HepG2 (cell line): ENCODE data around the gene CADPS2. TPM values are rescaled to one million over a fixed set of nuclear protein-coding genes. Genes with fewer than 3 reads are reported as not detected.

ENCODE experiments used
- ATAC-seq: fragments of 200-7000 bp; cut with Tn5 transposase; 3 replicates; pipeline ENCODE4 v1.9.1; 2020; ENCODE audit warnings: mild to moderate bottlenecking, moderate library complexity
- BruUV-seq: library from RNA; stranded (reverse); fragments of 400-500 nt; replicated peaks from 2 replicates; lab custom pipeline; 2021; lab: Mats Ljungman, UMichigan
- CTCF ChIA-PET: fragments of 300-600 bp; formaldehyde crosslinking; extraction: SDS; loops from one replicate; lab custom pipeline; 2021; ENCODE audit warnings: low total read pairs, inconsistent platforms, low intra/inter-chr PET ratio; lab: Yijun Ruan, JAX
- POLR2A ChIA-PET: fragments of 350-600 bp; sonication (Branson Sonifier 250); formaldehyde crosslinking; loops from one replicate; lab custom pipeline; 2020; ENCODE audit warnings: antibody characterized with exemption, inconsistent platforms; lab: Yijun Ruan, JAX
- DNase-seq: peaks from one replicate; pipeline ENCODE4 v3.0.0-alpha.2; 2015; ENCODE audit warnings: low spot score
- FAIRE-seq: peaks from 3 replicates; lab custom pipeline; 2011; peaks lifted over from hg19 to GRCh38; lab: Jason Lieb, UNC
- H2AFZ ChIP-seq: one replicate; pipeline ENCODE4 v1.6.1; 2011; ENCODE audit warnings: low read length, inconsistent platforms
- H3K27ac ChIP-seq: fragments of 300-600 bp; 3 replicates; pipeline ENCODE4 v1.8.0; 2011; ENCODE audit warnings: mixed run types, mild to moderate bottlenecking, mixed read lengths, low read length, inconsistent platforms; ENCODE audit not compliant: insufficient read depth; ENCODE audit errors: extremely low read length
- H3K27me3 ChIP-seq, 2 experiments: fragments of 200-600 bp in 1 of 2; 2 replicates in 1 of 2; 3 replicates in 1 of 2; pipeline versions ENCODE4 v1.6.0 to v1.8.0; 2011; ENCODE audit warnings: low read length in 2 of 2, mild to moderate bottlenecking in 2 of 2, moderate library complexity in 2 of 2, inconsistent platforms in 1 of 2; ENCODE audit not compliant: insufficient read depth in 2 of 2, control insufficient read depth in 1 of 2
- H3K36me3 ChIP-seq, 2 experiments: fragments of 200-600 bp in 1 of 2; replicated peaks in 1 of 2; 2 replicates in 1 of 2; 3 replicates in 1 of 2; pipeline versions ENCODE4 v1.5.1 to v1.8.0; 2011; ENCODE audit warnings: low read length in 2 of 2, inconsistent platforms in 1 of 2; ENCODE audit not compliant: insufficient read depth in 2 of 2, control insufficient read depth in 1 of 2
- H3K4me1 ChIP-seq: 2 replicates; pipeline ENCODE4 v1.5.1; 2012; ENCODE audit warnings: low read length, inconsistent platforms; ENCODE audit not compliant: insufficient read depth
- H3K4me2 ChIP-seq: 2 replicates; pipeline ENCODE4 v1.6.0; 2011; ENCODE audit warnings: low read depth, low read length, inconsistent platforms
- H3K4me3 ChIP-seq, 3 experiments: fragments of 200-600 bp in 1 of 3; sonication (generic), shearing (Covaris generic) in 1 of 3; replicated peaks in 1 of 3; 2 replicates each; pipeline ENCODE4 v1.5.1; 2011 to 2016; ENCODE audit warnings: low read length in 3 of 3, inconsistent platforms in 2 of 3, low read depth in 2 of 3, mild to moderate bottlenecking in 2 of 3, control low read depth in 1 of 3, mixed read lengths in 1 of 3; ENCODE audit not compliant: insufficient read depth in 1 of 3
- H3K79me2 ChIP-seq: one replicate; pipeline ENCODE4 v1.6.1; 2011; ENCODE audit warnings: low read length, inconsistent platforms; ENCODE audit not compliant: insufficient read depth
- H3K9ac ChIP-seq: 2 replicates; pipeline ENCODE4 v1.6.0; 2011; ENCODE audit warnings: mild to moderate bottlenecking, low read depth, low read length, inconsistent platforms; ENCODE audit not compliant: insufficient read depth
- H3K9me3 ChIP-seq: 2 replicates; pipeline ENCODE4 v1.5.1; 2012; ENCODE audit warnings: mild to moderate bottlenecking, low read length
- H4K20me1 ChIP-seq: 2 replicates; pipeline ENCODE4 v1.6.0; 2011; ENCODE audit warnings: inconsistent platforms, mild to moderate bottlenecking, low read length, moderate library complexity; ENCODE audit not compliant: insufficient read depth
- AKNA ChIP-seq: sonication (generic); formaldehyde crosslinking; IDR thresholded peaks from 2 replicates; pipeline ENCODE4 v1.4.0; 2020; ENCODE audit warnings: missing genetic modification reagents, borderline replicate concordance
- CBX1 ChIP-seq: IDR thresholded peaks from one replicate; pipeline ENCODE4 v1.6.1; 2016; ENCODE audit warnings: antibody characterized with exemption, low read depth
- E2F2 ChIP-seq: sonication (generic); formaldehyde crosslinking; IDR thresholded peaks from 2 replicates; pipeline ENCODE4 v1.4.0; 2020; ENCODE audit warnings: missing genetic modification reagents, borderline replicate concordance
- MBNL3 ChIP-seq: fragments of 250-450 bp; sonication (Bioruptor Pico); conservative IDR thresholded peaks from 2 replicates; pipeline ENCODE4 v1.8.0; 2022; ENCODE audit warnings: mild to moderate bottlenecking, inconsistent platforms
- NR3C1 ChIP-seq: sonication (generic); formaldehyde crosslinking; IDR thresholded peaks from 2 replicates; pipeline ENCODE4 v1.4.0; 2020; ENCODE audit warnings: missing genetic modification reagents
- SPEN ChIP-seq: sonication (generic); formaldehyde crosslinking; IDR thresholded peaks from 2 replicates; pipeline ENCODE4 v1.5.1; 2020; ENCODE audit warnings: low read depth, mild to moderate bottlenecking, missing genetic modification reagents
- ZNF136 ChIP-seq: sonication (generic); formaldehyde crosslinking; IDR thresholded peaks from 2 replicates; pipeline ENCODE4 v1.8.1; 2022; ENCODE audit warnings: low read depth, mild to moderate bottlenecking, moderate library complexity, missing genetic modification reagents
- ZNF331 ChIP-seq: sonication (generic); formaldehyde crosslinking; IDR thresholded peaks from 2 replicates; pipeline ENCODE4 v1.4.0; 2020; ENCODE audit warnings: missing genetic modification reagents
- ZNF333 ChIP-seq: sonication (generic); formaldehyde crosslinking; IDR thresholded peaks from 2 replicates; pipeline ENCODE4 v1.4.0; 2020; ENCODE audit warnings: mild to moderate bottlenecking, missing genetic modification reagents, borderline replicate concordance
- ZNF770 ChIP-seq: sonication (generic); formaldehyde crosslinking; IDR thresholded peaks from 2 replicates; pipeline ENCODE4 v1.5.0; 2020; ENCODE audit warnings: mild to moderate bottlenecking, missing genetic modification reagents
- WGBS: methylation state at CpG from one replicate; pipeline ENCODE4 v1.1.6; 2017; ENCODE audit warnings: low lambda C conversion rate; 5-methylcytosine and 5-hydroxymethylcytosine counted together
- in situ Hi-C: cut with HindIII; loops from 2 replicates; pipeline ENCODE4 v1.10.0; 2017; ENCODE audit warnings: low pct_unique_long_range_greater_than_20kb; ENCODE audit not compliant: extremely low pct_ligation_motif_present
- intact Hi-C: fragments of 100-400 bp; cut with micrococcal nuclease; formaldehyde crosslinking; loops from one replicate; pipeline ENCODE4 v1.10.0; 2022; ENCODE audit not compliant: unreplicated experiment
- polyA plus RNA-seq, 8 experiments: library from polyadenylated mRNA; depleted of rRNA in 3 of 8; stranded (reverse) in 7 of 8; unstranded in 1 of 8; fragments of >200 nt; fragmentation: Illumina TruSeq in 4 of 8; extraction: Trizol in 4 of 8; gene quantifications; 2 replicates each; pipeline versions ENCODE4 v1.2.1 to v1.2.3, GENCODE V29; 2011 to 2016; ENCODE audit warnings: low read depth in 4 of 8, missing spikeins in 1 of 8, mixed read lengths in 1 of 8; ENCODE audit not compliant: insufficient read depth in 1 of 8
- total RNA-seq, 5 experiments: library from RNA; depleted of rRNA; stranded (reverse); fragments of >200 nt; fragmentation: Illumina TruSeq; extraction: Trizol; gene quantifications; 2 replicates each; pipeline ENCODE4 v1.2.3, GENCODE V29; 2016; ENCODE audit warnings: low read depth in 1 of 5

CADPS2 gene
- total and polyA plus RNA-seq, 2 of the 13 experiments (the other 11 are each of a cell fraction or from before 2014, with no cell fraction given), result 17.6 to 43.8 TPM

GRCh38 chr7:122415510-122415909 lies 470.8 kb downstream of the CADPS2 start:
- Histone ChIP-seq H3K36me3 (no peaks in the 10 kb centered on the region), H3K9ac (no peak overlapping the region), H3K27ac (no peak overlapping the region), H3K4me1 (no peaks in the 10 kb centered on the region), H3K4me3 (no peak overlapping the region), H4K20me1 (no peaks in the 10 kb centered on the region), H3K4me2 (no peak overlapping the region), H3K27me3 (no peaks in the 10 kb centered on the region), H3K9me3 (no peaks in the 10 kb centered on the region), H2AFZ (no peak overlapping the region), H3K79me2 (no peaks in the 10 kb centered on the region)
- FAIRE-seq, result no peak
- in situ Hi-C loops, result no loop called here
- BruUV-seq, result no TSS peak
- CTCF ChIA-PET, result no interaction called here
- WGBS, result 82% methylated on average over 1 of the region's 1 CpG
- no peak for DNase-seq
- ATAC-seq, result no peak
- intact Hi-C loops, result no loop called here
- POLR2A ChIA-PET, result no interaction called here
- TF ChIP-seq SPEN (CRISPR knock-in tag) (no peak), NR3C1 (CRISPR knock-in tag) (no peak)

- H3K27me3 ChIP-seq, result no peaks in the 10 kb centered on the region
- intact Hi-C loops, result no loop called here
- POLR2A ChIA-PET, result no interaction called here
- no peaks in the 10 kb centered on the region for H3K4me1 ChIP-seq
- H3K4me3 ChIP-seq, result no peak overlapping the region
- H3K9ac ChIP-seq, result no peak overlapping the region
- no peaks in the 10 kb centered on the region for H3K36me3 ChIP-seq
- no peak overlapping the region for H3K4me2 ChIP-seq
- no peaks in the 10 kb centered on the region for H3K79me2 ChIP-seq
- CTCF ChIA-PET, result no interaction called here
- WGBS, result 100% methylated on average over 1 of the region's 1 CpG
- no peak for FAIRE-seq
- H4K20me1 ChIP-seq, result no peaks in the 10 kb centered on the region
- H2AFZ ChIP-seq, result no peak overlapping the region
- DNase-seq, result no peak
- BruUV-seq, result no TSS peak
- TF ChIP-seq E2F2 (no peak), ZNF136 (CRISPR knock-in tag) (no peak), ZNF331 (no peak), AKNA (CRISPR knock-in tag) (no peak), MBNL3 (CRISPR knock-in tag) (no peak), ZNF333 (CRISPR knock-in tag) (no peak), CBX1 (no peak), ZNF770 (CRISPR knock-in tag) (no peak)
- no peak for ATAC-seq
- H3K27ac ChIP-seq, result no peak overlapping the region
- in situ Hi-C loops, result no loop called here
- no peaks in the 10 kb centered on the region for H3K9me3 ChIP-seq
Measured at GRCh38 chr7:122413339-122413738, 472.9 kb downstream of the CADPS2 start.
